Gastrocnemius medialis (tissue), 4 donors: ENCODE data around the gene MIF. TPM values are rescaled to one million over a fixed set of nuclear protein-coding genes. Genes with fewer than 3 reads are reported as not detected.
"Not testable (repeated sequence)": the region's sequence is repeated elsewhere in the genome, so short reads cannot be mapped to it uniquely, and the experiment has no call there.

Experiments
- ATAC-seq, 2 donors: fragments of 150-250 bp; one replicate each; pipeline ENCODE4 v1.9.1; 2016
- DNase-seq, 2 donors: peaks; one replicate each; pipeline ENCODE4 v3.0.0-alpha.2; 2019
- H3K27ac ChIP-seq, 4 donors: fragments of 200-600 bp; sonication (generic); 1 replicate in 1 of 4; 2 replicates in 3 of 4; pipeline ENCODE4 v1.5.1; 2016 to 2018; ENCODE audit warnings: mild to moderate bottlenecking in 2 of 4, moderate library complexity in 1 of 4
- H3K27me3 ChIP-seq, 3 donors: fragments of 200-600 bp; sonication (generic) in 2 of 3; 1 replicate in 1 of 3; 2 replicates in 2 of 3; pipeline versions ENCODE4 v1.5.1 to v1.6.0; 2016 to 2019; ENCODE audit warnings: mild to moderate bottlenecking in 1 of 3, moderate library complexity in 1 of 3
- H3K36me3 ChIP-seq, 2 donors: fragments of 200-600 bp; sonication (generic) in 1 of 2; one replicate each; pipeline ENCODE4 v1.5.1; 2017 to 2018
- H3K4me1 ChIP-seq, 2 donors: fragments of 200-600 bp; sonication (generic) in 1 of 2; one replicate each; pipeline ENCODE4 v1.5.1; 2016 to 2017; ENCODE audit warnings: mild to moderate bottlenecking in 2 of 2
- H3K4me3 ChIP-seq, 4 donors: fragments of 200-600 bp; sonication (generic) in 3 of 4; 1 replicate in 1 of 4; 2 replicates in 3 of 4; pipeline ENCODE4 v1.5.1; 2016 to 2019; ENCODE audit warnings: mild to moderate bottlenecking in 2 of 4
- H3K9me3 ChIP-seq, 3 donors: fragments of 200-600 bp; sonication (generic) in 2 of 3; 1 replicate in 1 of 3; 2 replicates in 2 of 3; pipeline ENCODE4 v1.5.1; 2016 to 2019
- POLR2A ChIP-seq, 2 donors: fragments of 450-650 bp; IDR thresholded peaks; one replicate each; pipeline ENCODE4 v1.6.1; 2017; ENCODE audit warnings: antibody characterized with exemption in 2 of 2, mild to moderate bottlenecking in 2 of 2, moderate library complexity in 2 of 2
- in situ Hi-C, 4 donors: fragments of 200-750 bp; cut with MboI; loops; one replicate each; pipeline versions ENCODE4 v1.15.0 to v1.8.0; 2017; ENCODE audit warnings: low sequenced_read_pairs in 4 of 4
- intact Hi-C: fragments of 100-400 bp; cut with DNase I; formaldehyde crosslinking; loops from one replicate; pipeline ENCODE4 v1.15.1; 2023; ENCODE audit warnings: low total_unique reads
- total RNA-seq, 4 donors: library from RNA; depleted of rRNA; stranded (reverse); fragments of >200 nt; gene quantifications; one replicate each; pipeline versions ENCODE4 v1.1.0 to v1.2.3, GENCODE V29; 2016
- TF ChIP-seq, protein P1 (sequence below), 5 experiments: fragments of 450-650 bp in 3 of 5; fragments of 200-600 bp in 2 of 5; sonication (generic) in 2 of 5; IDR thresholded peaks in 4 of 5; conservative IDR thresholded peaks in 1 of 5; 1 replicate in 4 of 5; 2 replicates in 1 of 5; pipeline ENCODE4 v1.5.1; 2016 to 2019; ENCODE audit warnings: antibody characterized with exemption in 5 of 5, mild to moderate bottlenecking in 3 of 5, moderate library complexity in 3 of 5

Gene MIF
- total RNA-seq, 4 donors from 2014 or later: 78.1 to 145 (median 129) TPM

DNA sequence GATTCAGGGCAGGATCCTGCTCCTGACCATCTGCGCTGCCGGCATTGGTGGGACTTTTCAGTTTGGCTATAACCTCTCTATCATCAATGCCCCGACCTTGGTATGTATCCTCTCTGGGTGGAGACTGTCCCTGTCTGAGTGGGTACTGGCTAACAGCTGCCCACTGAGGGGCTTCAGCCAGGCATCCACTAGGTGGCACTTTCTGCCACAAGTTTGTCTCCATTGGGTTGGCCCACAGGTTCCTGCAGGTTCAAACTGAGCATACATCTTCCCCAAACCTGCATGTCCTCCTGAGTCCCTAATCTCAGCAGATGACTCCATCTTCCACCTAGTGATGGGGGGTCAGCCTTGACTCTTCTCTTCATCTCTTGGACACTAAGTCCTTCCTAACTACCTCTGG, 32.1 kb upstream of the MIF start:
- no peak for DNase-seq
- Histone ChIP-seq H3K27me3 (no peaks in the 10 kb centered on the region), H3K9me3 (no peaks in the 10 kb centered on the region), H3K4me1 (peaks cover 12 to 19% of the 10 kb centered on the region in 2 donors), H3K27ac (no peak overlapping the region), H3K4me3 (no peak overlapping the region), H3K36me3 (no peaks in the 10 kb centered on the region)
- intact Hi-C loops: no loop called here
- TF ChIP-seq POLR2A (IDR thresholded peaks at IDR 0.05): no peak
- TF ChIP-seq, protein P1, sequence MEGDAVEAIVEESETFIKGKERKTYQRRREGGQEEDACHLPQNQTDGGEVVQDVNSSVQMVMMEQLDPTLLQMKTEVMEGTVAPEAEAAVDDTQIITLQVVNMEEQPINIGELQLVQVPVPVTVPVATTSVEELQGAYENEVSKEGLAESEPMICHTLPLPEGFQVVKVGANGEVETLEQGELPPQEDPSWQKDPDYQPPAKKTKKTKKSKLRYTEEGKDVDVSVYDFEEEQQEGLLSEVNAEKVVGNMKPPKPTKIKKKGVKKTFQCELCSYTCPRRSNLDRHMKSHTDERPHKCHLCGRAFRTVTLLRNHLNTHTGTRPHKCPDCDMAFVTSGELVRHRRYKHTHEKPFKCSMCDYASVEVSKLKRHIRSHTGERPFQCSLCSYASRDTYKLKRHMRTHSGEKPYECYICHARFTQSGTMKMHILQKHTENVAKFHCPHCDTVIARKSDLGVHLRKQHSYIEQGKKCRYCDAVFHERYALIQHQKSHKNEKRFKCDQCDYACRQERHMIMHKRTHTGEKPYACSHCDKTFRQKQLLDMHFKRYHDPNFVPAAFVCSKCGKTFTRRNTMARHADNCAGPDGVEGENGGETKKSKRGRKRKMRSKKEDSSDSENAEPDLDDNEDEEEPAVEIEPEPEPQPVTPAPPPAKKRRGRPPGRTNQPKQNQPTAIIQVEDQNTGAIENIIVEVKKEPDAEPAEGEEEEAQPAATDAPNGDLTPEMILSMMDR (IDR thresholded peaks at IDR 0.05 in 4 of 5, conservative IDR thresholded peaks at IDR 0.05 in 1 of 5): peak; percentile 2 to 60 (median 29)
- in situ Hi-C loops: loop anchor here in 2 of 4 donors (25.0 kb wide), 1 partner anchor 325 kb away; no protein-coding TSS in a partner anchor
- no peak for ATAC-seq

DNA sequence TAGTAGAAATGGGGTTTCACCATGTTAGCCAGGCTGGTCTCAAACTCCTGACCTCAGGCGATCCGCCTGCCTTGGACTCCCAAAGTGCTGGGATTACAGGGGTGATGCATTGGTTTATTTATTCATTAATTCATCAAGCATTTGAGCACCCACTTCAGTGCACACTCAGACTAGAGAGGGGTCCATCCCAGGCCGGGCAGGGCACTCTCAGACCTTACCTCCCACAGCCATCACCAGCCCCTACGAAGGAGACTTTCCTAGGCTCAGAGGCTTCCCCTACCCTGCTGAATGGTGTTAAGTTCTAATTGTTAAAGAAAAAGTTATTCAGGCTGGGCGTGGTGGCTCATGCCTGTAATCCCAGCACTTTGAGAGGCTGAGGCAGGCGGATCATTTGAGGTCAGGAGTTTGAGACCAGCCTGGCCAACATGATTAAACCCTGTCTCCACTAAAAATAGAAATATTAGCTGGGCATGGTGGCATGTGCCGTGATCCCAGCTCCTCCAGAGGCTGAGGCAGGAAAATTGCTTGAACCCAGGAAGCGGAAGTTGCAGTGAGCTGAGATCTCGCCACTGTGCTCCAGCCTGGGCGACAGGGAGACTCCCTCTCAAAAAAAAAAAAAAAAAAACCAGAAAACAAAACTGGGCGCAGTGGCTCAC, 29.6 kb upstream of the MIF start:
- intact Hi-C loops, ATAC-seq, H3K9me3 ChIP-seq, DNase-seq, H3K4me1 ChIP-seq, H3K27me3 ChIP-seq, H3K27ac ChIP-seq, H3K4me3 ChIP-seq: not testable (repeated sequence)
- H3K36me3 ChIP-seq: peaks cover 0 to 21% of the 10 kb centered on the region in 2 donors
- in situ Hi-C loops: loop anchor here in 2 of 4 donors (25.0 kb wide), 1 partner anchor 327 kb away; no protein-coding TSS in a partner anchor

DNA sequence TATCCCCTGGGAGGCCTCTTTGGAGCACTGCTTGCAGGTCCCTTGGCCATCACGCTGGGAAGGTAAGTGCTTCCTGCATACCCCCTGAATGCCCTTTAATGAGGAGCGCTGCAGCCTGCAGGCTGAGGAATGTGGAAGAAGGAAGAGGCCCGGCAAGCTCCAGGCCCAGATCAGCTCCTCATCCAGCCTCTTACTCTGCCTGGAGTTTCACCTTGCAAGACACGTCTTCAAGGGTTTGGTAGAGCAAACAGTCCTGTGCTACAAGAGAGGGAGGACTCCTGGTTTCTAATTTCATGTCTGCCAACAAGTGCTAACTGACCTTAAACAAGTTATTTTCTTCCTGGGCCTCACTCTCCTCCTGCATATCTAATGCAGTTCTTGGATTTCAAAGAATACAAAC, 25.6 kb upstream of the MIF start:
- intact Hi-C loops: no loop called here
- peaks cover 0 to 30% of the 10 kb centered on the region in 2 donors for H3K36me3 ChIP-seq
- DNase-seq: no peak
- ATAC-seq: no peak
- TF ChIP-seq, protein P1 (IDR thresholded peaks at IDR 0.05 in 4 of 5, conservative IDR thresholded peaks at IDR 0.05 in 1 of 5): no peak
- TF ChIP-seq POLR2A (IDR thresholded peaks at IDR 0.05): no peak
- no peak overlapping the region for H3K27ac ChIP-seq
- H3K4me1 ChIP-seq: peaks cover 0 to 4% of the 10 kb centered on the region in 2 donors
- in situ Hi-C loops: loop anchor here in 2 of 4 donors (25.0 kb wide), 1 partner anchor 331 kb away; no protein-coding TSS in a partner anchor
- no peaks in the 10 kb centered on the region for H3K9me3 ChIP-seq
- no peaks in the 10 kb centered on the region for H3K27me3 ChIP-seq
- H3K4me3 ChIP-seq: no peak overlapping the region

DNA sequence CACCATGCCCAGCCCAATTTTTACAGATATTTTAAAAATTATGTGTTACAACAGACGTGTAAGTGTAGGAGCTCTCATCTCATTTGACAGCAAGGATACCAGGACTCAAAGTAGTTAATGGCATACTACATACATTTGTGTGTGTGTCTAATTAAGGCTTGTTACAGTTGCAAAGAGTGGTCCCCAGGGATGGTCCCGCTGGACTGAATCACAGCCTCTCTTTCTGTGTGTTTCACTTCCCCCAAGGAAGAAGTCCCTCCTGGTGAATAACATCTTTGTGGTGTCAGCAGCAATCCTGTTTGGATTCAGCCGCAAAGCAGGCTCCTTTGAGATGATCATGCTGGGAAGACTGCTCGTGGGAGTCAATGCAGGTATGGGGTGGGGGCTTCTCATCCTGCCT, 19.3 kb upstream of the MIF start:
- DNase-seq (no peak), ATAC-seq (no peak)
- Histone ChIP-seq H3K9me3 (no peaks in the 10 kb centered on the region), H3K36me3 (peaks cover 0 to 20% of the 10 kb centered on the region in 2 donors), H3K4me1 (peaks cover 7 to 10% of the 10 kb centered on the region in 2 donors), H3K27ac (no peak overlapping the region), H3K27me3 (no peaks in the 10 kb centered on the region), H3K4me3 (no peak overlapping the region)
- TF ChIP-seq, protein P1 (IDR thresholded peaks at IDR 0.05 in 4 of 5, conservative IDR thresholded peaks at IDR 0.05 in 1 of 5): no peak
- TF ChIP-seq POLR2A (IDR thresholded peaks at IDR 0.05): no peak
- intact Hi-C loops: no loop called here
- in situ Hi-C loops: loop anchor here in 2 of 4 donors (25.0 kb wide), 1 partner anchor 338 kb away; no protein-coding TSS in a partner anchor

DNA sequence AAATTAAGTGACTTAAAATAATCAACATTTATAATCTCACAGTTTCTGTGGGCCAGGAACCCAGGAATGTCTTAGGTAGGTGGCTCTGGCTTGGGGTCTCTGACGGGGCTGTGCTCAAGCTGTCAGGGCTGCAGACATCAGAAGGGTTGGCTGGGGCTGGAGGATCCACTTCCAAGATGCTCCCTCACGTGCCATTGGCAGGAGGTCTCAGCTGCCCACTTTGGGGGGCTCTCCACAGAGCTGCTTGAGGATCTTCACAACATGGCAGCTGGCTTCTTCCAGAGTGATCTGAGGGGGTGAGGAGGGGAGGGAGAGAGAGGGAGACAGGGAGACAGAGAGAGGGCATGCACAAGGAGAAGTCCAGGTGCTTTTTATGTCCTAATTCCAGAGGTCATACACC, 18.4 kb upstream of the MIF start:
- Histone ChIP-seq H3K27me3 (no peaks in the 10 kb centered on the region), H3K4me1 (peaks cover 7 to 10% of the 10 kb centered on the region in 2 donors), H3K9me3 (no peaks in the 10 kb centered on the region), H3K4me3 (no peak overlapping the region), H3K36me3 (peaks cover 0 to 13% of the 10 kb centered on the region in 2 donors), H3K27ac (no peak overlapping the region)
- no peak for TF ChIP-seq POLR2A (IDR thresholded peaks at IDR 0.05)
- TF ChIP-seq, protein P1 (IDR thresholded peaks at IDR 0.05 in 4 of 5, conservative IDR thresholded peaks at IDR 0.05 in 1 of 5): no peak
- in situ Hi-C loops: no loop called here
- intact Hi-C loops: no loop called here
- no peak for ATAC-seq
- no peak for DNase-seq
